HG03066 (cell line): ENCODE results near the gene C11orf58.

ENCODE experiments used
- ATAC-seq: cut with Tn5 transposase; IDR thresholded peaks from one replicate; pipeline ENCODE4 v1.9.1; 2021; ENCODE audit warnings: low read depth; ENCODE audit not compliant: unreplicated experiment

C11orf58 gene

GRCh38 chr11:16783321-16783801 is 44.9 kb downstream of the C11orf58 start:
- no peak for ATAC-seq

- no peak for ATAC-seq
Observed at GRCh38 chr11:16784097-16784496, 45.6 kb downstream of the C11orf58 start.

GRCh38 chr11:16784666-16785065 is 46.2 kb downstream of the C11orf58 start:
- ATAC-seq: no peak

- peak; percentile 83 for ATAC-seq
Observed at GRCh38 chr11:16785520-16786128, 47.2 kb downstream of the C11orf58 start.

- ATAC-seq: no peak
Observed at GRCh38 chr11:16786131-16786530, 47.7 kb downstream of the C11orf58 start.

- ATAC-seq: no peak
Observed at GRCh38 chr11:16787035-16787742, 48.7 kb downstream of the C11orf58 start.

- ATAC-seq: peak; percentile 59
Observed at GRCh38 chr11:16788141-16789062, 50.0 kb downstream of the C11orf58 start.

- ATAC-seq: no peak
Observed at GRCh38 chr11:16789063-16789420, 50.6 kb downstream of the C11orf58 start.

GRCh38 chr11:16789560-16790485 is 51.4 kb downstream of the C11orf58 start:
- no peak for ATAC-seq

- no peak for ATAC-seq
Observed at GRCh38 chr11:16790486-16791190, 52.2 kb downstream of the C11orf58 start.

GRCh38 chr11:16791191-16791961 is 52.9 kb downstream of the C11orf58 start:
- ATAC-seq: no peak

- ATAC-seq: no peak
Observed at GRCh38 chr11:16792426-16792825, 54.0 kb downstream of the C11orf58 start.

GRCh38 chr11:16793009-16793408 is 54.6 kb downstream of the C11orf58 start:
- ATAC-seq: no peak

GRCh38 chr11:16793511-16793910 is 55.1 kb downstream of the C11orf58 start:
- no peak for ATAC-seq

- no peak for ATAC-seq
Observed at GRCh38 chr11:16794047-16794818, 55.8 kb downstream of the C11orf58 start.

GRCh38 chr11:16795146-16795545 is 56.7 kb downstream of the C11orf58 start:
- ATAC-seq: no peak

- no peak for ATAC-seq
Observed at GRCh38 chr11:16796311-16796710, 57.9 kb downstream of the C11orf58 start.

- ATAC-seq: no peak
Observed at GRCh38 chr11:16797776-16798175, 59.3 kb downstream of the C11orf58 start.
